Measurements from ENCODE around the gene CADPS2. TPM values are rescaled to one million over a fixed set of nuclear protein-coding genes. Genes with fewer than 3 reads are reported as not detected.

Gene CADPS2
- total RNA-seq, 2 donors from 2014 or later: 4.3 to 11.7 TPM

DNA sequence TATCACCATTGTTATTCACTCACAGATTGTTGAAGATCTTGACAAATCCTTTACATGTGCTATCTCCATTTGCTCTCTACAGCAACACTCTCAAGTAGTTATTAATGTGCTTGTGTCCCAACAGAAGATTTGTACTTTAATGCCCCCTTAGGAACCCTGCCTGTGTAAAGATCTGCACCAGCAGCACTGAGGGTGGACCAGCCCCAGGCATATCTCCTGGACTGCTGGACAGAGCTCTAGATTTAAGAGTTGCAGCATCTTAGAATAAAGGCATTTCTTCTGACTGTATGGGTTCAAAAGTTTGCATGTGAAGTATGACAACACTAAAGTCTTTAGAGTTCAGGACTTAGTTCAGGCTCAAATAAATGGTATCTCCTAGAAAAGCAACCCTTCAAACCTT, 282.0 kb downstream of the CADPS2 start:
- Mint-ChIP-seq H3K36me3 (ENCODE audit: low read depth) (peaks cover 1% of the 10 kb centered on the region), H3K27me3 (ENCODE audit: insufficient read depth) (peaks cover 14% of the 10 kb centered on the region), H3K9me3 (peaks cover 6% of the 10 kb centered on the region), H3K27ac (no peak overlapping the region), H3K4me1 (peaks cover 7% of the 10 kb centered on the region), H3K4me3 (no peak overlapping the region)
- Histone ChIP-seq H3K4me1 (ENCODE audit: control insufficient read depth, insufficient read depth, low read length) (no peaks in the 10 kb centered on the region), H3K27me3 (ENCODE audit: control insufficient read depth, insufficient read depth, low read length, poor library complexity, severe bottlenecking) (peaks cover 67% of the 10 kb centered on the region), H3K36me3 (ENCODE audit: control insufficient read depth, insufficient read depth, low read length) (no peaks in the 10 kb centered on the region), H3K9ac (ENCODE audit: extremely low read depth, low read length, poor library complexity, severe bottlenecking) (no peak overlapping the region), H3K4me3 (ENCODE audit: low read length) (no peak overlapping the region), H3K9me3 (ENCODE audit: control insufficient read depth, low read length) (peaks cover 2% of the 10 kb centered on the region), H3K27ac (ENCODE audit: low read depth, low read length) (no peak overlapping the region)
- DNase-seq: no peak
- TF ChIP-seq, protein P1, sequence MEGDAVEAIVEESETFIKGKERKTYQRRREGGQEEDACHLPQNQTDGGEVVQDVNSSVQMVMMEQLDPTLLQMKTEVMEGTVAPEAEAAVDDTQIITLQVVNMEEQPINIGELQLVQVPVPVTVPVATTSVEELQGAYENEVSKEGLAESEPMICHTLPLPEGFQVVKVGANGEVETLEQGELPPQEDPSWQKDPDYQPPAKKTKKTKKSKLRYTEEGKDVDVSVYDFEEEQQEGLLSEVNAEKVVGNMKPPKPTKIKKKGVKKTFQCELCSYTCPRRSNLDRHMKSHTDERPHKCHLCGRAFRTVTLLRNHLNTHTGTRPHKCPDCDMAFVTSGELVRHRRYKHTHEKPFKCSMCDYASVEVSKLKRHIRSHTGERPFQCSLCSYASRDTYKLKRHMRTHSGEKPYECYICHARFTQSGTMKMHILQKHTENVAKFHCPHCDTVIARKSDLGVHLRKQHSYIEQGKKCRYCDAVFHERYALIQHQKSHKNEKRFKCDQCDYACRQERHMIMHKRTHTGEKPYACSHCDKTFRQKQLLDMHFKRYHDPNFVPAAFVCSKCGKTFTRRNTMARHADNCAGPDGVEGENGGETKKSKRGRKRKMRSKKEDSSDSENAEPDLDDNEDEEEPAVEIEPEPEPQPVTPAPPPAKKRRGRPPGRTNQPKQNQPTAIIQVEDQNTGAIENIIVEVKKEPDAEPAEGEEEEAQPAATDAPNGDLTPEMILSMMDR (conservative IDR thresholded peaks at IDR 0.05): no peak

DNA sequence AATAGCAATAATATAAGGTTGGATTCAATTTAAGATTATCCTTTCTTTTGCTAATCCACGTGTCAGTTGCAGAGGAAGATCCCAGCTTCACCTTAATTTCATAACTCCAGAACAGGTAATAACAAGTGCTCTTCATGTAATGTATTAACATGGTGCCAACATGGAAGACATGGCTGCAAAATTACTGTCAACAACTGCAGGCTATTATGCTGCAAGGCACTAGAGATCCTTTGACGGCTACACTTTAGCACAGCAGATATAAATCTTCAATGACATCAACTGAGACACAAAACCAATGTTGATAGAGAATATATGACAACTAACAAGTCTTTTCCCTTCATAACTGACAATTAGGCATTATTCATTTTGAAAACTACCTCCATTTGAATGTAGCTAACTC, 283.5 kb downstream of the CADPS2 start:
- TF ChIP-seq, protein P1 (conservative IDR thresholded peaks at IDR 0.05): no peak
- Histone ChIP-seq H3K4me1 (ENCODE audit: control insufficient read depth, insufficient read depth, low read length) (no peaks in the 10 kb centered on the region), H3K27ac (ENCODE audit: low read depth, low read length) (no peak overlapping the region), H3K9me3 (ENCODE audit: control insufficient read depth, low read length) (peaks cover 16% of the 10 kb centered on the region), H3K36me3 (ENCODE audit: control insufficient read depth, insufficient read depth, low read length) (no peaks in the 10 kb centered on the region), H3K27me3 (ENCODE audit: control insufficient read depth, insufficient read depth, low read length, poor library complexity, severe bottlenecking) (peaks cover 81% of the 10 kb centered on the region), H3K9ac (ENCODE audit: extremely low read depth, low read length, poor library complexity, severe bottlenecking) (no peak overlapping the region), H3K4me3 (ENCODE audit: low read length) (no peak overlapping the region)
- 90 to 100% methylated on average over 1 to 2 of the region's 2 CpGs for WGBS, 2 experiments (ENCODE audit: insufficient coverage in 1 of 2, insufficient read length in 1 of 2)
- H3K9me3 Mint-ChIP-seq: peaks cover 16% of the 10 kb centered on the region
- peaks cover 21% of the 10 kb centered on the region for H3K27me3 Mint-ChIP-seq (ENCODE audit: insufficient read depth)
- no peak for DNase-seq
- H3K36me3 Mint-ChIP-seq (ENCODE audit: low read depth): peaks cover 8% of the 10 kb centered on the region
- peaks cover 7% of the 10 kb centered on the region for H3K4me1 Mint-ChIP-seq
- no peak overlapping the region for H3K4me3 Mint-ChIP-seq
- no peak overlapping the region for H3K27ac Mint-ChIP-seq

DNA sequence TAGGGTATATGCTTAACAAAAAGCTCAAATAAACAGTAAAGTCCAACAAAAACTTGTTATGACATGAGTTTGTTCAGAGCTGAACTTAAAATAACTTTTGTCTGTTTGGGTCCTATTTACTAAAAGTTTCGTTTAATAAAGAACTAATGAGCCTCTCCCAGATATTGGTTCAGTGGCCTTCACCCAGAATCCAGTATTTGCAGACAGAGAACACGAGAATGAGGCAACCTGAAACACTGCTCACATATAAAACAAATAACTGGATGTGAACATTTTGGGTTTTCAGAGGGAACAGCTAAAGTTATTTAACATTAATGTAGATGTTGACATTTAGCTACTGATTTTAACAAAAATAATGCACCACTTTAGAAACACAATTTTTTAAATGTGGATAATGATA, 285.6 kb downstream of the CADPS2 start:
- peaks cover 87% of the 10 kb centered on the region for H3K27me3 ChIP-seq (ENCODE audit: control insufficient read depth, insufficient read depth, low read length, poor library complexity, severe bottlenecking)
- H3K4me1 Mint-ChIP-seq: peaks cover 7% of the 10 kb centered on the region
- H3K9me3 ChIP-seq (ENCODE audit: control insufficient read depth, low read length): peaks cover 16% of the 10 kb centered on the region
- peaks cover 16% of the 10 kb centered on the region for H3K9me3 Mint-ChIP-seq
- H3K4me1 ChIP-seq (ENCODE audit: control insufficient read depth, insufficient read depth, low read length): no peaks in the 10 kb centered on the region
- H3K9ac ChIP-seq (ENCODE audit: extremely low read depth, low read length, poor library complexity, severe bottlenecking): no peak overlapping the region
- 56 to 75% methylated on average over 2 of the region's 2 CpGs for WGBS, 2 experiments (ENCODE audit: insufficient coverage in 1 of 2, insufficient read length in 1 of 2)
- H3K36me3 Mint-ChIP-seq (ENCODE audit: low read depth): peaks cover 8% of the 10 kb centered on the region
- DNase-seq: no peak
- peaks cover 36% of the 10 kb centered on the region for H3K27me3 Mint-ChIP-seq (ENCODE audit: insufficient read depth)
- H3K4me3 ChIP-seq (ENCODE audit: low read length): no peak overlapping the region
- H3K27ac ChIP-seq (ENCODE audit: low read depth, low read length): no peak overlapping the region
- no peak overlapping the region for H3K27ac Mint-ChIP-seq
- H3K36me3 ChIP-seq (ENCODE audit: control insufficient read depth, insufficient read depth, low read length): no peaks in the 10 kb centered on the region
- TF ChIP-seq, protein P1 (conservative IDR thresholded peaks at IDR 0.05): no peak
- no peak overlapping the region for H3K4me3 Mint-ChIP-seq
